HepG2 (cell line): ENCODE results near the gene ANK3.

ENCODE experiments used
- KLF13 ChIP-seq: sonication (generic); formaldehyde crosslinking; IDR thresholded peaks from 2 replicates; pipeline ENCODE4 v1.4.0; 2020; ENCODE audit warnings: mild to moderate bottlenecking, missing genetic modification reagents
- MAFG ChIP-seq: sonication (generic); formaldehyde crosslinking; IDR thresholded peaks from 2 replicates; pipeline ENCODE4 v1.5.1; 2020; ENCODE audit warnings: mild to moderate bottlenecking, missing genetic modification reagents
- RELA ChIP-seq: sonication (generic); formaldehyde crosslinking; IDR thresholded peaks from 2 replicates; pipeline ENCODE4 v1.4.0; 2020; ENCODE audit warnings: missing genetic modification reagents
- SIN3B ChIP-seq: fragments of 150-350 bp; IDR thresholded peaks from 2 replicates; pipeline ENCODE4 v1.6.1; 2014; ENCODE audit warnings: low read length

- TF ChIP-seq MAFG (CRISPR knock-in tag), result no peak
- no peak for TF ChIP-seq SIN3B
- TF ChIP-seq RELA (CRISPR knock-in tag), result no peak
- TF ChIP-seq KLF13 (CRISPR knock-in tag), result no peak
Observed at GRCh38 chr10:60239228-60239627, 150.4 kb downstream of the ANK3 start.
